ENCODE data around the gene ITGAE. TPM values are rescaled to one million over a fixed set of nuclear protein-coding genes. Genes with fewer than 3 reads are reported as not detected.
A peak's percentile ranks its signal among the peaks of the same experiment; 100 is the strongest.

Gene ITGAE
- total and polyA plus RNA-seq, 8 donors, result 21.0 to 46.1 (median 41.0) TPM

GRCh38 chr17:3838206-3838605, 37.2 kb upstream of the ITGAE start:
- H3K4me3 ChIP-seq, result no peak overlapping the region
- no peak overlapping the region for H3K27ac ChIP-seq
- H3K27me3 ChIP-seq, result no peaks in the 10 kb centered on the region
- no peak for TF ChIP-seq CTCF (IDR thresholded peaks at IDR 0.05)
- no peaks in the 10 kb centered on the region for H3K9me3 ChIP-seq
- peaks cover 0 to 41% of the 10 kb centered on the region in 2 donors for H3K4me1 ChIP-seq
- peaks cover 0 to 89% of the 10 kb centered on the region in 2 donors for H3K36me3 ChIP-seq
- ATAC-seq (peak; percentile 49), DNase-seq (no peak)
- intact Hi-C loops (cut with DNase I), result no loop called here

GRCh38 chr17:3836551-3836950, 35.6 kb upstream of the ITGAE start:
- H3K36me3 ChIP-seq, result peaks cover 0 to 82% of the 10 kb centered on the region in 2 donors

GRCh38 chr17:3835410-3836229, 34.6 kb upstream of the ITGAE start:
- peaks cover 0 to 24% of the 10 kb centered on the region in 2 donors for H3K4me1 ChIP-seq
- H3K27ac ChIP-seq, result peak overlapping the region in 1 of 2 donors; percentile 34
- TF ChIP-seq CTCF (IDR thresholded peaks at IDR 0.05), result no peak
- ATAC-seq (peak; percentile 34), DNase-seq (no peak)
- H3K4me3 ChIP-seq, result no peak overlapping the region
- intact Hi-C loops (cut with DNase I), result no loop called here
- H3K9me3 ChIP-seq, result no peaks in the 10 kb centered on the region
- H3K27me3 ChIP-seq, result no peaks in the 10 kb centered on the region
- peaks cover 0 to 81% of the 10 kb centered on the region in 2 donors for H3K36me3 ChIP-seq

More at GRCh38 chr17:3836551-3836950, 35.6 kb upstream of the ITGAE start:
- no peak overlapping the region for H3K4me3 ChIP-seq
- no peak for DNase-seq
- TF ChIP-seq CTCF (IDR thresholded peaks at IDR 0.05), result no peak
- ATAC-seq, result no peak
- intact Hi-C loops (cut with DNase I), result no loop called here
- H3K27me3 ChIP-seq, result no peaks in the 10 kb centered on the region
- H3K9me3 ChIP-seq, result no peaks in the 10 kb centered on the region
- H3K4me1 ChIP-seq, result peaks cover 0 to 34% of the 10 kb centered on the region in 2 donors
- no peak overlapping the region for H3K27ac ChIP-seq

- Histone ChIP-seq H3K9me3 (no peaks in the 10 kb centered on the region), H3K4me1 (peaks cover 0 to 20% of the 10 kb centered on the region in 2 donors), H3K27ac (peak overlapping the region in 1 of 2 donors; percentile 34), H3K27me3 (no peaks in the 10 kb centered on the region), H3K4me3 (no peak overlapping the region), H3K36me3 (peaks cover 0 to 78% of the 10 kb centered on the region in 2 donors)
- no peak for TF ChIP-seq CTCF (IDR thresholded peaks at IDR 0.05)
- ATAC-seq (peak; percentile 44), DNase-seq (no peak)
- intact Hi-C loops (cut with DNase I), result no loop called here
Observed at GRCh38 chr17:3834811-3835210, 33.8 kb upstream of the ITGAE start.

GRCh38 chr17:3828852-3829232, 27.9 kb upstream of the ITGAE start:
- Histone ChIP-seq H3K36me3 (peaks cover 0 to 75% of the 10 kb centered on the region in 2 donors), H3K9me3 (no peaks in the 10 kb centered on the region), H3K4me1 (no peaks in the 10 kb centered on the region), H3K27ac (no peak overlapping the region), H3K4me3 (no peak overlapping the region), H3K27me3 (no peaks in the 10 kb centered on the region)
- ATAC-seq, result no peak
- DNase-seq, result no peak
- TF ChIP-seq CTCF (IDR thresholded peaks at IDR 0.05), result no peak
- intact Hi-C loops (cut with DNase I), result no loop called here
